Neural progenitor cell (in vitro differentiated cells): ENCODE measurements around the gene SIGLEC6. TPM values are rescaled to one million over a fixed set of nuclear protein-coding genes. Genes with fewer than 3 reads are reported as not detected.
"Not testable (repeated sequence)": the region's sequence is repeated elsewhere in the genome, so short reads cannot be mapped to it uniquely, and the experiment has no call there.

ENCODE experiments used
- DNase-seq: peaks from one replicate; pipeline ENCODE4 v3.0.0-alpha.2; 2016; ENCODE audit warnings: low spot score
- H2AFZ ChIP-seq: fragments of 200-600 bp; sonication (generic); replicated peaks from 2 replicates; pipeline ENCODE4 v1.6.1; 2016; ENCODE audit warnings: antibody characterized with exemption
- H3F3A ChIP-seq: fragments of 200-600 bp; sonication (generic); 2 replicates; pipeline ENCODE4 v1.6.1; 2016; ENCODE audit warnings: antibody characterized with exemption, low read depth
- H3K27ac ChIP-seq: fragments of 200-600 bp; sonication (generic); 2 replicates; pipeline ENCODE4 v1.5.1; 2016; ENCODE audit warnings: mild to moderate bottlenecking
- H3K27me3 ChIP-seq: fragments of 200-600 bp; sonication (generic); 2 replicates; pipeline ENCODE4 v1.6.1; 2016; ENCODE audit warnings: mild to moderate bottlenecking, moderate library complexity
- H3K36me3 ChIP-seq: fragments of 200-600 bp; sonication (generic); 2 replicates; pipeline ENCODE4 v1.5.1; 2016
- H3K4me1 ChIP-seq: fragments of 200-600 bp; sonication (generic); 2 replicates; pipeline ENCODE4 v1.6.1; 2016; ENCODE audit warnings: mixed run types
- H3K4me2 ChIP-seq: fragments of 200-600 bp; sonication (generic); 2 replicates; pipeline ENCODE4 v1.6.1; 2016
- H3K4me3 ChIP-seq: fragments of 200-600 bp; sonication (generic); 2 replicates; pipeline ENCODE4 v1.5.1; 2016
- H3K79me2 ChIP-seq: fragments of 200-600 bp; sonication (generic); 2 replicates; pipeline ENCODE4 v1.6.1; 2016; ENCODE audit warnings: low read depth
- H3K9ac ChIP-seq: fragments of 200-600 bp; sonication (generic); 2 replicates; pipeline ENCODE4 v1.6.1; 2016
- H3K9me3 ChIP-seq: fragments of 200-600 bp; sonication (generic); 2 replicates; pipeline ENCODE4 v1.5.1; 2016; ENCODE audit warnings: low read depth
- H4K20me1 ChIP-seq: fragments of 200-600 bp; sonication (generic); 2 replicates; pipeline ENCODE4 v1.6.1; 2016; ENCODE audit warnings: low read depth
- H3K27ac Mint-ChIP-seq: 3 replicates; pipeline ENCODE4 v1.8.0; 2021; ENCODE audit warnings: mixed read lengths
- H3K27me3 Mint-ChIP-seq: 2 replicates; pipeline ENCODE4 v1.8.0; 2022; ENCODE audit warnings: low read depth, mild to moderate bottlenecking, inconsistent platforms, moderate library complexity, mixed read lengths; ENCODE audit not compliant: insufficient read depth
- H3K36me3 Mint-ChIP-seq: 3 replicates; pipeline ENCODE4 v1.8.0; 2021; ENCODE audit warnings: mixed read lengths
- H3K4me1 Mint-ChIP-seq: 3 replicates; pipeline ENCODE4 v1.8.0; 2021; ENCODE audit warnings: mixed read lengths
- H3K4me3 Mint-ChIP-seq: 3 replicates; pipeline ENCODE4 v1.8.0; 2021; ENCODE audit warnings: mild to moderate bottlenecking, moderate library complexity, mixed read lengths
- H3K9me3 Mint-ChIP-seq: 3 replicates; pipeline ENCODE4 v1.8.0; 2020; ENCODE audit warnings: mixed read lengths
- EZH2 ChIP-seq: fragments of 200-600 bp; sonication (generic); IDR thresholded peaks from 2 replicates; pipeline ENCODE4 v1.6.1; 2017; ENCODE audit warnings: antibody characterized with exemption, mild to moderate bottlenecking, moderate library complexity
- EZH2phosphoT487 ChIP-seq: fragments of 200-600 bp; sonication (generic); IDR thresholded peaks from 2 replicates; pipeline ENCODE4 v1.6.1; 2017; ENCODE audit warnings: antibody characterized with exemption
- total RNA-seq: library from RNA; depleted of rRNA; stranded (reverse); fragments of >200 nt; gene quantifications from 2 replicates; pipeline ENCODE4 v1.2.3, GENCODE V29; 2015; ENCODE audit warnings: low replicate concordance
- TF ChIP-seq, protein P1 (sequence below): fragments of 200-600 bp; sonication (generic); IDR thresholded peaks from 2 replicates; pipeline ENCODE4 v1.5.1; 2017; ENCODE audit warnings: antibody characterized with exemption, mild to moderate bottlenecking

The SIGLEC6 gene
- total RNA-seq, 1 donor from 2014 or later = not detected

DNA sequence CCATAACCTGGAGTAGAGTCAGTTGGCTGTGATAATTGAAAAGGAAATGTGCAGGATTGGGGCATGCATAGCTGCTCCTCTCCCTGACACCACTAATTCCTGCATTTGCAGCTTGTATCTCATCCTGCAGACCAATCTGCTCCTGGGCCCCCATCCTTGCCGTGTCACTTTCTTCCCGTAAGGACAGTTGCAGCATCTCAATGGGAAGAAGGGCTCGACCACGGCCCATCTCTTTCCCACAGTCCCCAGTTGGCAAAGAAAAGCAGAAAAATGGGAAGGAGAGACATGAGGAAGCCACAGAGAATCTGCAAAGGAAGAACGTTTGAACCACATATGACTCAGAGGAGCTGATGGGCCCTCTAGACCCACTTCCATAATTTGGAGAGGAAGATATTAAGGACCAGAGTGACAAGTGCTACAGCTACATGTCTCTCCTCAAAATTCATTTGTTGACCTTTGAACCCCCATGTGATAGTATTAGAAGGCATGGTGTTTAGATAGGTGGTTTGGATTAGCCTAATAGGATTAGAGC is 28.1 kb downstream of the SIGLEC6 start:
- Histone ChIP-seq H3K9me3 (no peaks in the 10 kb centered on the region), H3K4me3 (no peak overlapping the region), H4K20me1 (no peaks in the 10 kb centered on the region), H2AFZ (no peak overlapping the region), H3K4me2 (no peak overlapping the region), H3K4me1 (no peaks in the 10 kb centered on the region), H3K79me2 (no peaks in the 10 kb centered on the region), H3K9ac (no peak overlapping the region), H3K36me3 (no peaks in the 10 kb centered on the region), H3K27me3 (no peaks in the 10 kb centered on the region), H3F3A (no peaks in the 10 kb centered on the region), H3K27ac (no peak overlapping the region)
- Mint-ChIP-seq H3K36me3 (no peaks in the 10 kb centered on the region), H3K9me3 (no peaks in the 10 kb centered on the region), H3K27me3 (peaks cover 2% of the 10 kb centered on the region), H3K27ac (no peak overlapping the region), H3K4me3 (no peak overlapping the region), H3K4me1 (no peaks in the 10 kb centered on the region)
- no peak for DNase-seq
- TF ChIP-seq, protein P1, sequence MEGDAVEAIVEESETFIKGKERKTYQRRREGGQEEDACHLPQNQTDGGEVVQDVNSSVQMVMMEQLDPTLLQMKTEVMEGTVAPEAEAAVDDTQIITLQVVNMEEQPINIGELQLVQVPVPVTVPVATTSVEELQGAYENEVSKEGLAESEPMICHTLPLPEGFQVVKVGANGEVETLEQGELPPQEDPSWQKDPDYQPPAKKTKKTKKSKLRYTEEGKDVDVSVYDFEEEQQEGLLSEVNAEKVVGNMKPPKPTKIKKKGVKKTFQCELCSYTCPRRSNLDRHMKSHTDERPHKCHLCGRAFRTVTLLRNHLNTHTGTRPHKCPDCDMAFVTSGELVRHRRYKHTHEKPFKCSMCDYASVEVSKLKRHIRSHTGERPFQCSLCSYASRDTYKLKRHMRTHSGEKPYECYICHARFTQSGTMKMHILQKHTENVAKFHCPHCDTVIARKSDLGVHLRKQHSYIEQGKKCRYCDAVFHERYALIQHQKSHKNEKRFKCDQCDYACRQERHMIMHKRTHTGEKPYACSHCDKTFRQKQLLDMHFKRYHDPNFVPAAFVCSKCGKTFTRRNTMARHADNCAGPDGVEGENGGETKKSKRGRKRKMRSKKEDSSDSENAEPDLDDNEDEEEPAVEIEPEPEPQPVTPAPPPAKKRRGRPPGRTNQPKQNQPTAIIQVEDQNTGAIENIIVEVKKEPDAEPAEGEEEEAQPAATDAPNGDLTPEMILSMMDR = no peak
- TF ChIP-seq EZH2phosphoT487 = no peak

DNA sequence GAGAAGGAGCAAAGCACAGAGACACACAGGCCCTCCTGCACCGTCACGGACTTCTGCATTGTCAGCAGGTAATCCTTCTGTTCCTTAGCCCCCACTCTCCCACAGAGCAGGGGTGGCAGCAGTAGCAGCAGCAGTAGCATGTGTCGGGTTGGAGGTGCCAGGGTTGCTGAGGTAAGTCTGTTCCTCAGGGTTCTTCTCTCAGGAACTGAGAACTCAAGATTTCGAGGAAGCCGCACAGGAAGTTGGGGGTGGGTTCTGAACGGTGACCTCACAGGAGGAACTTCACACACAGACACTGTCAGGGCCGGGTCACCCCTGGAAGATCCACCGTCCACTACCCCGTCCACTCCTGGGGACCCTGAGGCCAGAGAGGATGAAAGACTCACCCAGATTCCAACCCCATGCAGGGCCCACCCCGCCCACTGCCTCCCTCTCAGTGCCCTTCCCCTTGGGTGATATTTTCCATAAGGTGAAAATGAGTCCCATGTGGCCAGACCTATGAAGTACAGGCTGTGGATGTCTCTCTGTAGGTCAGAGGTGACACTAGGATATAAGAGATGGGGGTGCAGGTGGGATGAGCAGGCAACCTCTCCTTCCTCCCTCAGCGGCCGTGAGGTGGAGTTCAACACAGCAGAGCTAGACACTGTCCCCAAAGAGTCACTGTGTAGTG is 29.7 kb downstream of the SIGLEC6 start, which contains the start of gene SIGLEC12:
Gene SIGLEC12 (minus strand): TSS at position 207 of the 670 bp plus-strand sequence. CDS start 67 bp downstream, at position 140.
- no peak within 1 kb of the TSS for H3K4me2 ChIP-seq
- H2AFZ ChIP-seq = no peak within 1 kb of the TSS
- no peaks in the 10 kb centered on the region for H3K27me3 ChIP-seq
- H3K4me3 ChIP-seq = no peak within 1 kb of the TSS
- H4K20me1 ChIP-seq = no peaks in the 10 kb centered on the region
- no peaks in the 10 kb centered on the region for H3K9me3 ChIP-seq
- TF ChIP-seq, protein P1 = no peak
- TF ChIP-seq EZH2phosphoT487 (no peak), EZH2 (no peak)
- H3K9ac ChIP-seq = no peak within 1 kb of the TSS
- no peaks in the 10 kb centered on the region for H3K79me2 ChIP-seq
- H3K36me3 Mint-ChIP-seq = no peaks in the 10 kb centered on the region
- no peak for DNase-seq
- H3K27ac ChIP-seq = no peak within 1 kb of the TSS
- no peak within 1 kb of the TSS for H3K4me3 Mint-ChIP-seq
- H3K9me3 Mint-ChIP-seq = peaks cover 3% of the 10 kb centered on the region
- H3K27me3 Mint-ChIP-seq = peaks cover 2% of the 10 kb centered on the region
- H3K36me3 ChIP-seq = no peaks in the 10 kb centered on the region
- H3K4me1 Mint-ChIP-seq = no peaks in the 10 kb centered on the region
- H3K27ac Mint-ChIP-seq = no peak within 1 kb of the TSS
- H3F3A ChIP-seq = no peaks in the 10 kb centered on the region
- no peaks in the 10 kb centered on the region for H3K4me1 ChIP-seq

DNA sequence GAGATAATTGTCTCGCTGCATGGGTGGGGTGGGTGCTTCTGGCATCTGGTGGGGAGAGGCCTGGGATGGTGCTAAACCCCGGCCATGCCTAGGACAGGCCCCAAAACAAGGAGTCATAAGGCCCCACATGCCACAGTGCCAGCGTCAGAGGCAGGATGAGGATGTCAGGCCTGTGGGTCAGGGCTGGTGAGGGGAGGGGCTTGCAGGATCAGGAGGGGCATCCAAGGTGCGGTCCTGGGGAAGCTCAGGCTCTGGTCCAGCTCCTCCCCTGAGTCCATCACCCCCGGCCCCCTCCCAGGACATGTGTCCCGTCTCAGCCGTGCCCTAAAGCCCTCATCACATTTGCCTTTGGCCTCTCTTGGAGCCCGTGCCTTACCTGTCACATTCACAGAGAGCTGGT is 30.5 kb downstream of the SIGLEC6 start:
- not testable (repeated sequence) for H3K4me2 ChIP-seq, H3K36me3 ChIP-seq, H3K9me3 Mint-ChIP-seq, H4K20me1 ChIP-seq, H3K4me3 ChIP-seq, H3K4me1 Mint-ChIP-seq, DNase-seq, H3K27me3 Mint-ChIP-seq, H3K4me1 ChIP-seq, H3K4me3 Mint-ChIP-seq, H3F3A ChIP-seq, H3K9ac ChIP-seq, H3K27me3 ChIP-seq, H3K27ac ChIP-seq, H3K36me3 Mint-ChIP-seq, H2AFZ ChIP-seq, H3K9me3 ChIP-seq, H3K27ac Mint-ChIP-seq, H3K79me2 ChIP-seq

DNA sequence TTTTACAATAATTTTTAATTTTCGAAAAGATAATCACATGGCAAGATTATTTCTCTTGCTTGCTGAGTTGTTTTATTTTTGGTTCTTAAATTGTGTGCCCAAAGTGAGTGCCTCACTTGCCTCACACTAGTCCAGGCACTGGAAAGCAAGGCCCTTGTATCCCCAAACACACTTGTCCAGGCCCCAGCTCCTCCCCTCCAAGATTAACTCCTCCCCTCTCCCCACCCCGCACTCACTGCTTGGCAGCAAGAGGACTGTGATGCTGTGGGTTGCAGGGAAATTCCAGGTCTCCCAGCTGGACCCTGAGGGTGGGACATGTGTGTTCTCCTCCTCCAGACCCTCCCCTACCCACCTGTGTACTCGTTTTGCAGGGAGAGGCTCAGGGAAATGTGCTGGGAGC is 33.8 kb downstream of the SIGLEC6 start:
- H3K9me3 Mint-ChIP-seq = peaks cover 3% of the 10 kb centered on the region
- Histone ChIP-seq H3F3A (no peaks in the 10 kb centered on the region), H3K27ac (no peak overlapping the region), H4K20me1 (no peaks in the 10 kb centered on the region), H3K9me3 (no peaks in the 10 kb centered on the region), H3K27me3 (no peaks in the 10 kb centered on the region), H3K79me2 (no peaks in the 10 kb centered on the region), H3K36me3 (no peaks in the 10 kb centered on the region), H3K4me2 (no peak overlapping the region), H2AFZ (no peak overlapping the region), H3K9ac (no peak overlapping the region), H3K4me1 (no peaks in the 10 kb centered on the region), H3K4me3 (no peak overlapping the region)
- TF ChIP-seq, protein P1 = no peak
- no peak for TF ChIP-seq EZH2phosphoT487
- TF ChIP-seq EZH2 = no peak
- H3K27ac Mint-ChIP-seq = no peak overlapping the region
- H3K4me3 Mint-ChIP-seq = no peak overlapping the region
- no peaks in the 10 kb centered on the region for H3K36me3 Mint-ChIP-seq
- DNase-seq = no peak
- no peaks in the 10 kb centered on the region for H3K4me1 Mint-ChIP-seq
- peaks cover 7% of the 10 kb centered on the region for H3K27me3 Mint-ChIP-seq
